Trophoblast cell (in vitro differentiated cells and primary cell): Measurements from ENCODE around the gene ACOX3.

Experiments
- DNase-seq, 2 donors: peaks; one replicate each; pipeline ENCODE4 v3.0.0-alpha.2; 2016
- H2AFZ ChIP-seq: 2 replicates; pipeline ENCODE4 v1.6.1; 2013; ENCODE audit warnings: low read length, moderate library complexity, mild to moderate bottlenecking; ENCODE audit not compliant: insufficient read depth, poor library complexity
- H2AK5ac ChIP-seq: 2 replicates; pipeline ENCODE4 v1.6.1; 2013; ENCODE audit warnings: mild to moderate bottlenecking, low read length
- H2BK120ac ChIP-seq: 2 replicates; pipeline ENCODE4 v1.6.1; 2013; ENCODE audit warnings: low read length, mild to moderate bottlenecking, moderate library complexity; ENCODE audit not compliant: insufficient read depth, poor library complexity
- H2BK12ac ChIP-seq: 2 replicates; pipeline ENCODE4 v1.6.1; 2013; ENCODE audit warnings: mild to moderate bottlenecking, low read length, moderate library complexity
- H2BK5ac ChIP-seq: 2 replicates; pipeline ENCODE4 v1.6.1; 2013; ENCODE audit warnings: low read length, low read depth, moderate library complexity, mild to moderate bottlenecking; ENCODE audit not compliant: poor library complexity
- H3K14ac ChIP-seq: 2 replicates; pipeline ENCODE4 v1.6.1; 2013; ENCODE audit warnings: mild to moderate bottlenecking, low read length
- H3K18ac ChIP-seq: 2 replicates; pipeline ENCODE4 v1.6.1; 2013; ENCODE audit warnings: mild to moderate bottlenecking, low read length
- H3K23ac ChIP-seq: 2 replicates; pipeline ENCODE4 v1.6.1; 2013; ENCODE audit warnings: low read length
- H3K27ac ChIP-seq: 2 replicates; pipeline ENCODE4 v1.5.1; 2013; ENCODE audit warnings: low read depth, mild to moderate bottlenecking, inconsistent platforms, low read length, moderate library complexity
- H3K27me3 ChIP-seq: 2 replicates; pipeline ENCODE4 v1.6.1; 2013; ENCODE audit warnings: inconsistent platforms, mild to moderate bottlenecking, low read length, moderate library complexity; ENCODE audit not compliant: insufficient read depth
- H3K36me3 ChIP-seq, 2 experiments: 1 replicate in 1 of 2; 2 replicates in 1 of 2; pipeline ENCODE4 v1.6.1; 2013; ENCODE audit warnings: low read length in 2 of 2, mild to moderate bottlenecking in 2 of 2, moderate library complexity in 1 of 2; ENCODE audit not compliant: insufficient read depth in 2 of 2, control insufficient read depth in 1 of 2
- H3K4ac ChIP-seq: 2 replicates; pipeline ENCODE4 v1.6.1; 2013; ENCODE audit warnings: low read depth, mild to moderate bottlenecking, low read length, moderate library complexity
- H3K4me1 ChIP-seq, 2 experiments: 1 replicate in 1 of 2; 2 replicates in 1 of 2; pipeline ENCODE4 v1.6.1; 2013; ENCODE audit warnings: low read length in 2 of 2, mild to moderate bottlenecking in 2 of 2, moderate library complexity in 1 of 2; ENCODE audit not compliant: insufficient read depth in 2 of 2, control insufficient read depth in 1 of 2
- H3K4me2 ChIP-seq: 2 replicates; pipeline ENCODE4 v1.6.1; 2013; ENCODE audit warnings: inconsistent platforms, mild to moderate bottlenecking, low read length, moderate library complexity
- H3K4me3 ChIP-seq: 2 replicates; pipeline ENCODE4 v1.5.1; 2013; ENCODE audit warnings: mild to moderate bottlenecking, low read depth, low read length, inconsistent platforms
- H3K79me1 ChIP-seq: one replicate; pipeline ENCODE4 v1.6.1; 2013; ENCODE audit warnings: low read length
- H3K79me2 ChIP-seq: 2 replicates; pipeline ENCODE4 v1.6.1; 2013; ENCODE audit warnings: low read length, mild to moderate bottlenecking; ENCODE audit not compliant: control insufficient read depth, insufficient read depth, poor library complexity
- H3K9ac ChIP-seq: 2 replicates; pipeline ENCODE4 v1.6.1; 2013; ENCODE audit warnings: mild to moderate bottlenecking, low read length
- H3K9me3 ChIP-seq: 2 replicates; pipeline ENCODE4 v1.6.1; 2013; ENCODE audit warnings: low read depth, mild to moderate bottlenecking, control low read depth, inconsistent platforms, low read length; ENCODE audit not compliant: insufficient read depth
- H4K12ac ChIP-seq: 2 replicates; pipeline ENCODE4 v1.6.1; 2013; ENCODE audit warnings: low read depth, mild to moderate bottlenecking, low read length, moderate library complexity
- H4K8ac ChIP-seq: 2 replicates; pipeline ENCODE4 v1.6.1; 2013; ENCODE audit warnings: low read depth, mild to moderate bottlenecking, low read length, moderate library complexity
- H4K91ac ChIP-seq: one replicate; pipeline ENCODE4 v1.6.1; 2013; ENCODE audit warnings: low read depth, mild to moderate bottlenecking, low read length, moderate library complexity
- WGBS: extraction: QIAGEN DNeasy Blood & Tissue Kit; methylation state at CpG from one replicate; pipeline ENCODE4 v1.1.7; 2013; ENCODE audit warnings: missing lambda C conversion rate; ENCODE audit not compliant: insufficient read length, insufficient coverage; ENCODE audit errors: extremely low coverage; 5-methylcytosine and 5-hydroxymethylcytosine counted together

The ACOX3 gene

DNA sequence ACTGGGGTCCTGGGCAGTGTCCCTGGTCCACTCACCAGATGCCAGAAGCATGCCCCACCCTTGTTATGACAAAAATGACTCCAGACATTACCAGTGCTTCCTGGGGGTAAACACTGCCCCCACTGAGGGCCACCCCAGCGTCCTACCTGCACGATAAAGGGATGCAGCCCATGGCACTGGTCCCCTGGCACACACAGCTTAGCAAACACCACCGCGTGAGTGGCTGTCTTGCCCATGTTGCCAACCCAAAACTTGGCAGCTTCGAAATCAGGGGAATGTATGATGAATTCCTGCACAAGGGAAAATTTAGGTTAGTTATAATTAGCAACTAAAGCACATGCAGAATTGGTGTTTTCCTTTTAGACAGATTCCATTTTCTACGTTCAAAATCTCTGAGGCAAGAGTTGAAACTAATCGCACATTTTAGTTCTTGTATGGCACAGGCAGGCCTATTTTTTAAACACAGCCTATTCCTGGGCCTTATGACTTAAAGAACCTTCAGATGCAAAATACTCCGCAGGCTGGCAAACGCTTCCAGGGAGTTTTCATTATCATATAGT is 30.4 kb downstream of the ACOX3 start:
- H2AFZ ChIP-seq = no peak overlapping the region
- H3K4me2 ChIP-seq = no peak overlapping the region
- H2BK120ac ChIP-seq = no peak overlapping the region
- H3K79me1 ChIP-seq = no peaks in the 10 kb centered on the region
- no peak overlapping the region for H3K9ac ChIP-seq
- no peak overlapping the region for H4K91ac ChIP-seq
- peaks cover 0 to 8% of the 10 kb centered on the region in 2 experiments for H3K4me1 ChIP-seq
- no peak overlapping the region for H3K14ac ChIP-seq
- H3K27me3 ChIP-seq = no peaks in the 10 kb centered on the region
- peaks cover 5% of the 10 kb centered on the region for H3K9me3 ChIP-seq
- H2BK5ac ChIP-seq = no peak overlapping the region
- H3K23ac ChIP-seq = no peak overlapping the region
- no peak for DNase-seq
- H4K12ac ChIP-seq = no peak overlapping the region
- no CpG with 5 or more reads among the region's 9 CpGs for WGBS
- H3K4me3 ChIP-seq = peak overlapping the region; percentile 54
- H2BK12ac ChIP-seq = no peak overlapping the region
- H4K8ac ChIP-seq = no peak overlapping the region
- no peaks in the 10 kb centered on the region for H3K79me2 ChIP-seq
- H3K36me3 ChIP-seq = peaks cover 43 to 59% of the 10 kb centered on the region in 2 experiments
- H3K18ac ChIP-seq = no peak overlapping the region
- H3K27ac ChIP-seq = no peak overlapping the region
- no peak overlapping the region for H3K4ac ChIP-seq
- no peak overlapping the region for H2AK5ac ChIP-seq

DNA sequence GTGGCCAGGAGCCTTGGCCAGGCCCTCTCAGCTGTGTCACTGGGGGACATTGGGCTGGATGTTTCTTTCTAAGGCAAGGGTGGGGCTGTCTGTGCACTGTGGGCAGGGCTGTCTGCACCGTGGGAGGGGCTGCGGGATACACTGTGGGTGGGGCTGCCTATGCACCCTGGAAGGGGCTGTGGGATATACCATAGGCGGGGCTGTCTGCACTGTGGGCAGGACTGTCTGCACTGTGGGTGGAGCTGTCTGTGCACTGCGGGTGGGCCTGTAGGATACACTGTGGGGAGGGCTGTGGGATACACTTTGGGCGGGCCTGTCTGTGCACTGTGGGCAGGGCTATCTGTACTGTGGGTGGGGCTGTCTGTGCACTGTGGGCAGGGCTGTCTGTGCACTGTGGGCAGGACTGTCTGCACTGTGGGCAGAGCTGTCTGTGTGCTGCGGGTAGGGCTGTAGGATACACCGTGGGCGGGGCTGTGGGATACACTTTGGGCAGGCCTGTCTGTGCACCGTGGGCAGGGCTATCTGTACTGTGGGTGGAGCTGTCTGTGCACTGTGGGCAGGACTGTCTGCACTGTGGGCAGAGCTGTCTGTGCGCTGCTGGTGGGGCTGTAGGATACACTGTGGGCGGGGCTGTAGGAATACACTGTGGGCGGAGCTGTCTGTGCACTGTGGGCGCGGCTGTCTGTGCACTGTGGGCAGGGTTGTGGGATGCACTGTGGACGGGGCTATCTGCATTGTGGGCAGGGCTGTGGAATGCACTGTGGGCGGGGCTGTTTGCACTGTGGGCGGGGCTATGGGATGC is 31.1 kb downstream of the ACOX3 start:
- H3K14ac ChIP-seq = no peak overlapping the region
- no peak overlapping the region for H2AK5ac ChIP-seq

DNA sequence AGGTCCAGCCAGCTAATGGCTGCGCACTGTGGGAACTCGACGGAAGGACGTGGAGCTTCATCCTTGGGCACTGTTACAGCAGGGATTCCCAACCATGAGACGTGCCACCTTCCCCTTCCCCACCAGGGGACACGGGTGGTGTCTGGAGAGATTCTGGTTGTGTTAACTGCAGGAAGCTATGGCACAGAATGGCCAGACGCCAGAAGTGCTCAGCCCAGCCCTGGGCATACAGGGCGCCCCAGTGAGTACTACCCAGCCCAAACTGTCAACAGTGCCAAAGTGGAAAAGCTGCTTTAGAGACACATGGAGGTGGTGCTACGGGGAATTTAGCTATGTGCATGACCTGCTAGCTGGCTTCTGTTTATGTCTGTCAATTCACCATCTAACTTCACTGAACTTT is 32.8 kb downstream of the ACOX3 start:
- no peak overlapping the region for H3K23ac ChIP-seq
- no peak overlapping the region for H4K91ac ChIP-seq
- H3K36me3 ChIP-seq = peaks cover 40 to 52% of the 10 kb centered on the region in 2 experiments
- no peak overlapping the region for H2BK120ac ChIP-seq
- H2BK5ac ChIP-seq = no peak overlapping the region
- H3K27ac ChIP-seq = no peak overlapping the region
- no peak overlapping the region for H3K4me2 ChIP-seq
- H3K4me3 ChIP-seq = no peak overlapping the region
- no peak overlapping the region for H3K4ac ChIP-seq
- peaks cover 0 to 8% of the 10 kb centered on the region in 2 experiments for H3K4me1 ChIP-seq
- H2AFZ ChIP-seq = no peak overlapping the region
- no peak for DNase-seq
- H3K79me1 ChIP-seq = no peaks in the 10 kb centered on the region
- H3K79me2 ChIP-seq = no peaks in the 10 kb centered on the region
- peaks cover 5% of the 10 kb centered on the region for H3K9me3 ChIP-seq
- no peak overlapping the region for H2BK12ac ChIP-seq
- H3K9ac ChIP-seq = no peak overlapping the region
- no peak overlapping the region for H4K12ac ChIP-seq
- H2AK5ac ChIP-seq = no peak overlapping the region
- H3K18ac ChIP-seq = no peak overlapping the region
- no CpG with 5 or more reads among the region's 9 CpGs for WGBS
- H3K14ac ChIP-seq = no peak overlapping the region
- H4K8ac ChIP-seq = no peak overlapping the region
- H3K27me3 ChIP-seq = no peaks in the 10 kb centered on the region

More for the DNA sequence above, 31.1 kb downstream of the ACOX3 start:
- Histone ChIP-seq H3K18ac (no peak overlapping the region), H3K9ac (no peak overlapping the region), H3K4me2 (no peak overlapping the region), H4K8ac (no peak overlapping the region), H2BK5ac (no peak overlapping the region), H4K12ac (no peak overlapping the region), H2AFZ (no peak overlapping the region), H3K23ac (no peak overlapping the region), H3K79me2 (no peaks in the 10 kb centered on the region), H3K27me3 (no peaks in the 10 kb centered on the region), H3K9me3 (peaks cover 5% of the 10 kb centered on the region), H2BK120ac (no peak overlapping the region), H3K4me1 (peaks cover 0 to 8% of the 10 kb centered on the region in 2 experiments), H3K27ac (no peak overlapping the region), H2BK12ac (no peak overlapping the region), H3K36me3 (peaks cover 45 to 58% of the 10 kb centered on the region in 2 experiments), H3K79me1 (no peaks in the 10 kb centered on the region), H3K4ac (no peak overlapping the region), H3K4me3 (peak overlapping the region; percentile 34), H4K91ac (no peak overlapping the region)
- DNase-seq = peak in 1 of 2 donors; percentile 57
- WGBS = no CpG with 5 or more reads among the region's 17 CpGs

DNA sequence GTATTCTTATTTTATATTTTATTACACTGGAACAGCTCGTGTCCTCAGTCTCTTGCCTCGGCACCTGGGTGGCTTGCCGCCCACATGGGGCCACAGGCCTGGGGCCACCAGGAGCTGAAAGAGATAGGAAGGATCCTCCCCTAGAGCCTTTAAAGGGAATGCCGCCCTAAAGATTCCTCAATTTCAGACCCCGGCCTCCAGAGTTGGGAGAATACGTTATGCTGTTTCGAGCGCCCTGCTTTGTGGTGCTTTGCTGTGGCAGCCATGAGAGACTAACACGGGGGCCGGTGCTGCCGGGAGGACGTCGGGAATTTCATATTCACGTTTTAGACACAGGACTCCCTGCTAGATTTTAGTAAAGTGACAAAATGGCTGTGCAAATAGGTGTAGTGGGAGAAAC is 33.2 kb downstream of the ACOX3 start:
- no peak overlapping the region for H4K91ac ChIP-seq
- no peak overlapping the region for H3K4me3 ChIP-seq
- H3K79me1 ChIP-seq = no peaks in the 10 kb centered on the region
- peaks cover 5% of the 10 kb centered on the region for H3K9me3 ChIP-seq
- H3K4ac ChIP-seq = no peak overlapping the region
- H3K4me2 ChIP-seq = no peak overlapping the region
- no peak overlapping the region for H2AK5ac ChIP-seq
- H2BK12ac ChIP-seq = no peak overlapping the region
- H3K18ac ChIP-seq = no peak overlapping the region
- no CpG with 5 or more reads among the region's 14 CpGs for WGBS
- H3K27me3 ChIP-seq = no peaks in the 10 kb centered on the region
- no peak overlapping the region for H2AFZ ChIP-seq
- no peak overlapping the region for H3K23ac ChIP-seq
- H3K9ac ChIP-seq = no peak overlapping the region
- H3K36me3 ChIP-seq = peaks cover 40 to 52% of the 10 kb centered on the region in 2 experiments
- DNase-seq = no peak
- H2BK5ac ChIP-seq = no peak overlapping the region
- H4K8ac ChIP-seq = no peak overlapping the region
- H4K12ac ChIP-seq = no peak overlapping the region
- no peaks in the 10 kb centered on the region for H3K79me2 ChIP-seq
- no peak overlapping the region for H2BK120ac ChIP-seq
- no peak overlapping the region for H3K27ac ChIP-seq
- no peak overlapping the region for H3K14ac ChIP-seq
- H3K4me1 ChIP-seq = peaks cover 0 to 8% of the 10 kb centered on the region in 2 experiments
